GM19043 (cell line): ENCODE results near the gene C5orf63.
"Not testable (repeated sequence)": the region's sequence is repeated elsewhere in the genome, so short reads cannot be mapped to it uniquely, and the experiment has no call there.

ENCODE experiments used
- ATAC-seq: cut with Tn5 transposase; IDR thresholded peaks from one replicate; pipeline ENCODE4 v1.9.1; 2021; ENCODE audit warnings: low read depth; ENCODE audit not compliant: unreplicated experiment

C5orf63 gene

DNA sequence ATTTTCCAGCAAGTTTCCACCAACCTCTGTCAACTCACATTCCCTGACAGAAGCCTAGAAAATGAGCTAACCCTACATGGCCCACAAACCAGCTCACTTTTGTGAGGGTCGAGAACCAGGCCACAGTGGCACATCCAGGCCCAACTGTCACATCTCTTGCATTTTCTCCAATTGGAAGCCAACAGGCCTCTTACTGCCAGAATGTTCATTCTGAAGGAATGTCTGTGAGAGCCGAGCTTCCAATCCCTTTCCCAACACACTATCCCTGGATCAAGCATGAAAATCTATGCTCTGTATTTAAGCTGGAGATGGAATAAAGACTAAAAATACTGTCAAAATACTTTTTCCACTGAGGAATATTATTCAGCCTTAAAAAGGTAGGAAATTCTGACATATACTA, 62.9 kb downstream of the C5orf63 start:
- no peak for ATAC-seq

DNA sequence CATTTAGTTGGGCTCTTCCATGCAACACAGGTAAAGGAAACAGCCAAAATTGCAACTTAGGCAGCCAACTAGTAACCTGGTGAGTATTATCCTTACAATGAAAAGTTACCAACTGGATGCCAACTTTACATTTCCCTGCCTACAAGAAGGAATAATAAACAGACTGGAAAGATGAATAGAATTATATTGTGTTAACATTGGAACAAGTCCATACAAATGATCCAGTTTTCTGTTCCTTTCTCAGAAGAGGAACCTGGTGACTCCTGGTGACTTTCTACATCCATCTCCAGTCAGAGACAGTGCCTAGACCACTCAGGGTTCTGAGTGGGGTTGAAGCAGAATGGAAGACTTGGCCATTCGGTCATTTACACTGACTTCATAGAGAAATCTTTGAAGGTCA, 63.5 kb downstream of the C5orf63 start:
- no peak for ATAC-seq

DNA sequence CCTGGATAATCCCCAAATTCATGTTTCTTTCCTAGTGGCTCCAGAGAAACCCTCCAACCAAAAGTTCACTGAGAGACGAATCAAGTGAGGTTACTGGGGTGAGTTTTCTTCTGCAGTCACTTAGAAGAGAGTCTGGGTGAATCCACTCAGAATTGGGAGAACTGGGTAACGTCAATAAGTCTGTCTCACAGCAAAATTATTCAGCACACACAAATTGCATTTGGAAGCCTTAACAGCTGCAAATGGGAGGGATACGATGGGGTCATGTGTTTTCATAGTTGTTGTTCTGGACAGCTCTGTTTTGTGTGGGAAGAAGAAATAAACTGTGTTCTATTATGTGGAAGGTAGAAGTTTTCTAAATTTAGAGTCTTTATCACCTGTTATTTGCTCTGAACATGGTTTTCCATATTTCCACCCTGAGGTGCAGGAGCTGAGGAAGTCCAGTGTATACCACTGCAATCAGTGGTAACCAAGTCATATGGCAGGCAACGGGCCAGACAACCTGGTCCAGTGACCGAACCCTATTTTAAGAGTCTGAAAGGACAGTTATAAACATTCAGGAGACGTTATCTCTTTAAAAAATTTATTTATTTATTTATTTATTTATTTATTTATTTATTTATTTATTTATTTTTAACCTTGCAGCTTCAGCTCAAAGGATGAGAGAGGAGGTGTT, 64.9 kb downstream of the C5orf63 start:
- ATAC-seq: no peak

DNA sequence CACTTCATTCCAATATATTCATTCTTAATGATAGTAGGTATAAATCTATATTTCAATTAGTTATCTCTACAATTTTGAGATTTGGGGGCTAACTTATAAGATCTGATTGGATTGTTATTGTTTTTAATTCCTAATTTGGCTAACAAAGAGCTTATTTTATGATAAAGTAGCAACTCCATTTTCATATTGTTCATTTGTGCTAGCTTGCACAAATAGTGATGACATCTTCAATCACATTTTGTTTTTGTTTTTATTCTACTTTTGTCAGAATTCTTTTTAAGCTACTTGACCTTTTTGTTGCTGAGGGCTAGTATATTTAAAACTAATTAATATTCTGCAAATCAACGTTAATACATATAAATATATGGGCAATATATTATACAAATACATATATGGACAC, 65.8 kb downstream of the C5orf63 start:
- no peak for ATAC-seq

DNA sequence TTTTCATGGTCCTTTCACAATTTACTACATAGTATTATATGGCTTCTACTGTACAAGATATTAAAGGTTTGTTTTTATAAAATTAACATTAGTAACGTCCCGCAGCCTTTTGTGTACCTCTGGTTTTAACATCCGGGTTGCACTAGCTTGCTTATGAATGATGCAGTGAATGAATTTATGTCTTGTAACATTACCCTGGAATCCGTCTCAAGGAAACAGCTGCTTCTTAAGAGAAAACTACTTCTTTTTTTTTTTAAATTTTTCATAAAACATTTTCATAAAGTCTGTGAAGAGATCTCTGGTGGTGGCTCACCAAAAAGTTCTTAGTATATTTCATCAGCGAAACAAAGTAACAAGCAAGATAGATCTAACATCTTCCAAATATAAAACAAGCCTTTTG, 66.6 kb downstream of the C5orf63 start:
- ATAC-seq: no peak

DNA sequence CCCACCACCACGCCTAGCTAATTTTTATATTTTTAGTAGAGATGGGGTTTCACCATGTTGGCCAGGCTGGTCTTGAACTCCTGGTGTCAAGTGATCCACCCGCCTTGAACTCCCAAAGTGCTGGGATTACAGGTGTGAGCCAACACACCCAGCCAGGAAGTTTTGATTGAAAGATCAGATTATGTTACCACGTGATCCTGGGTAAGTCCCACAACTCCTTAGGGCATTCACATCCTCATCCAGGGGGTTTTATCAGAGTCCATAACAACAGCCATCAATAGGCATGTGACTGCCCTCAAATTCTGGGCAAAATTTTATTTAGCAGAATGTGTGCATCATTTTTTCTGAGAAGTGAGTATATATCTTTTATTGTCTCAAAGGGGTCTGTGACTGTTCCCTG, 68.0 kb downstream of the C5orf63 start:
- ATAC-seq: not testable (repeated sequence)

DNA sequence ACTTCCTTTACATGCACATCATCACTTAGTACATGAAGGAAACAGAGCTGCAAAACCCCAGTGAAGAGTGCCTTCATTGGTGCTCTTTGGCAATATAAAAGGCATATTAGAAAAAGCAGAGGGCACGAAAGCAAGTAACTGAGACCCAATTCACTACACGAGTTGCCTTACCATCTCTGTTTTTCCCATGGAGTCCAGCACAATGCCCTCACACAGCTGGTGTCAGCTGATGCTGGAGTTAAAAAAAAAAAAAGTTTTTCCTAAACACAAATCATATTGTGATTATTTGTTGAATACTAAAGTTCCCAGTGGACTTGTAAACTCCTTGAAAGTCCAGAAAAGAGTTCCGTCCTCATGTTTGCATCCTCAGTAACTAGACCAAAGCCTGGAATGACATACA, 68.6 kb downstream of the C5orf63 start:
- ATAC-seq: no peak

DNA sequence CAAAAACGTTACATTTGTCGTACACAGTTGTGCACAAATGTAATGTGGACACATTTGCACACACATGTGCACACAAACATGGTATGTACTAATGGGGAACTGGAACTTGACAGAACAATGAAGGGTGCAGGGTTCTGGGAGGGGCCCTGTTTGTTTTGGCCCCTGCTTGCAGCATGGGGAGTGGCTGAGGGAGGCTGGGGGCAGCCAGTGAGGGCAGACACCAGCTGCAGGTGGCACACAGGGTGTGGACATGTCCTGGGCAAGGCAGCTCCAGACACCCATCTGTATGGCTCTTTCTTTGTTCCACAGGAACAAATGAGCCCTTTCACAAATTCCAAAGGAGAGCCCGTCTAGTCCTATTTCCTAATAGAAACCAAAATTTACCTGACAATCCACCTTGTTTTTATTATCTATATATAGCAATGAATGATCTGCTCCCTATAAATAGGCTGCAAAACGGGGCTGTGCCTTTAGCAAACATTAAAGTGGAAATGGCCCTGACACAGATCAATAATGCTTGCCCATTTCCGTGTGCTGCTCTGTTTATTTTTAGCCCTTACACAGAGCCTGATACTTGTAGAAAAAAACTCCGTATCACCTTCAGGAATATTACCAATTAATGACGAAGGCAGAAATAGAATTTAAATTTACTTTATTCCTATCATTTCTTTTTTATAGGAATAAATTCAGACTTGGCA, 69.4 kb downstream of the C5orf63 start:
- no peak for ATAC-seq

DNA sequence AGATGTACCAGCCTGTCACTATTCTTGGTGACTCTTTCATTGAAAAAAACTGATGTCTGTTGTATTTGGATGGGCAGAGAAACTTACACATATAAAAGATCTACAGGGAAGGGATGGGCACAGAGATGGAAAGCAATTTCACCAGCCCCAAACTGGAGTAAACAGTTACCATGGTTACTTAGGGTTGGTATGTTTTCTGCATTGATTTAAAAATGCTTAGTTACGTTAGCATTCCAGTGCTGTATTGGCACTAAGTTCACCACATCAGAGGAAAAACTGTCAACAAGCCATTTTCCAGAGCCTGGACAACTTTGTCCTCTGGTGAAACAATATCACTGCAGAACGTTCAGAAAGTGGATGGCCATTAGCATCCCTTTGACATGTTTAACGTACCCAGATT, 70.9 kb downstream of the C5orf63 start:
- ATAC-seq: no peak

DNA sequence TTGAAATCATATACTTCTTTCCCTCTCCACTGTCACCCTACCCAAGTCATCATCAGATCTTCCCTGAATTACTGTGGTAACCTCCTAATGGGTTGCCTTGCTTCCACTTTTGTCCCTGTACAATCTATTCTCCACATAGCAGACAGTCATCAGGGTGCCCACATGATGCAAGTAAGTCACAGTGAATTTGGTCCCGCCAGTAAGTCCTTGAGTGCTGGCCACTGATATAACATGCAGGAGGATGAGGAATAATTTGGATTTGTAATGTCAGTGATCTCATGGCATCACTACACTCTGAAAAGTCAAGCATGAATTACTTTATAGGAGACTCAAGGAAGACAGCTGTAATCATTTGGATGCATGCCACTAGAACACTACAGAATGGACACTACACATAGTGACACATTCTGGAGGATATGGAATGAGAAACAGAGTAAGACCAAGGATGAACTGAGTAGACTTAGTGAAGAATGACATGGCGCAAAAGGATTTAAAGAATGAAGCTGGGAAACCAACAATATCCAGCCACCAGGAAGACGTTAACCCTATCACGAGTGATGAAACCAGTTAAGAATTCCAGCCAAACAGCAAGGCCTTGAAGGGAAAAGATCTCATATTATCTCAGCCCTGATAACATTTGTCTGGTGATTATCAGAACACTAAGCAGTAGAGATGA, 71.5 kb downstream of the C5orf63 start:
- ATAC-seq: no peak
